Mesothelial cell of epicardium (in vitro differentiated cells): ENCODE data around the gene VDAC1. TPM values are rescaled to one million over a fixed set of nuclear protein-coding genes. Genes with fewer than 3 reads are reported as not detected.
"Not testable (repeated sequence)": the region's sequence is repeated elsewhere in the genome, so short reads cannot be mapped to it uniquely, and the experiment has no call there.

Source experiments
- DNase-seq, 2 experiments: peaks; one replicate each; pipeline ENCODE4 v3.0.0; 2021; ENCODE audit warnings: low spot score in 2 of 2; ENCODE audit not compliant: unreplicated experiment in 2 of 2
- H3K27ac Mint-ChIP-seq: 2 replicates; pipeline ENCODE4 v1.8.0; 2021; ENCODE audit warnings: mixed read lengths
- H3K27me3 Mint-ChIP-seq: 2 replicates; pipeline ENCODE4 v1.8.0; 2021; ENCODE audit warnings: low read depth, mixed read lengths
- H3K36me3 Mint-ChIP-seq: 2 replicates; pipeline ENCODE4 v1.8.0; 2021; ENCODE audit warnings: mixed read lengths
- H3K4me1 Mint-ChIP-seq: 2 replicates; pipeline ENCODE4 v1.8.0; 2021; ENCODE audit warnings: mixed read lengths
- H3K4me3 Mint-ChIP-seq: 2 replicates; pipeline ENCODE4 v1.8.0; 2021; ENCODE audit warnings: mild to moderate bottlenecking, moderate library complexity, mixed read lengths
- H3K9me3 Mint-ChIP-seq: 2 replicates; pipeline ENCODE4 v1.8.0; 2021; ENCODE audit warnings: mixed read lengths
- total RNA-seq: library from RNA; stranded (reverse); gene quantifications from 3 replicates; pipeline ENCODE4 v1.2.1, GENCODE V29; 2021
- TF ChIP-seq, protein P1 (sequence below): fragments of 200-600 bp; sonication (generic); IDR thresholded peaks from one replicate; pipeline ENCODE4 v1.5.0; 2021; ENCODE audit warnings: antibody characterized with exemption; ENCODE audit not compliant: unreplicated experiment

The VDAC1 gene
- total RNA-seq, 1 donor from 2014 or later, result 111 TPM

DNA sequence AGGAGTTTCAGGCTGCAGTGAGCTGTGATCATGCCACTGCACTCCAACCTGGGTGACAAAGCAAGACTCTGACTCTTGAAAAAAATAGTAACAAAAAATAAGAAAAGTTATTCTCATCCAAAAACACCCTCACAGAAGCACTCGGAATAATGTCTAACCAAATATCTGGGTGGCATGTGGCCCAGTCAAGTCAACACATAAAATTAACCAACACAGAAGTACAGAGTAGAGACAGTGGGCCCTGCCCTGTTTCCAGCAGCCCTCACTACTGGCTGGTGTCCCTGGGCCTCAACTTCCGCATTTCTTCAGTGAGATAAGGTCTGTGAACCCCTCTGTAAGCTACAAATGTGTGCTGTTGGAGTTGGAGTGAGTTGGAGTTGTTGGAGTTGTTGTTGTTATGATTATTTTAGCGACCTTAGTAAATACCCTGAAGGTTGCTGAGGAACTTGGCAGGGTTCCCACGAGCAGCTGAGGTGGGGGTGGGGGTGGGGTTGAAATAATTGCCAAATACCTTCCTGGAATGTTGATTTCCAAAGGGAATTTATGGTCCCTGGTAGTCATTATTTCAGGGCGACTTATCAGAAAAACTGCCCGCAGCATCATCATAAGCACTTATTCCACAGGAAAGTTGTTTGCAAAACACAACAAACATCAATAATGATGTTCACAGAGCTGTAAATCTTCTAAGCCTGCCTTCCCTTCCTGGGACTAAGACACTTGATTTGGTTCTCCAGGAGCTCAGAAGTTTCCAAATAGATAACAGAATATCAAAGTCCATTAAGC is 66.5 kb downstream of the VDAC1 start:
- no peak for DNase-seq
- Mint-ChIP-seq H3K27me3 (no peaks in the 10 kb centered on the region), H3K36me3 (no peaks in the 10 kb centered on the region), H3K9me3 (no peaks in the 10 kb centered on the region), H3K4me3 (no peak overlapping the region), H3K27ac (peak overlapping the region; percentile 91), H3K4me1 (peaks cover 43% of the 10 kb centered on the region)
- TF ChIP-seq, protein P1, sequence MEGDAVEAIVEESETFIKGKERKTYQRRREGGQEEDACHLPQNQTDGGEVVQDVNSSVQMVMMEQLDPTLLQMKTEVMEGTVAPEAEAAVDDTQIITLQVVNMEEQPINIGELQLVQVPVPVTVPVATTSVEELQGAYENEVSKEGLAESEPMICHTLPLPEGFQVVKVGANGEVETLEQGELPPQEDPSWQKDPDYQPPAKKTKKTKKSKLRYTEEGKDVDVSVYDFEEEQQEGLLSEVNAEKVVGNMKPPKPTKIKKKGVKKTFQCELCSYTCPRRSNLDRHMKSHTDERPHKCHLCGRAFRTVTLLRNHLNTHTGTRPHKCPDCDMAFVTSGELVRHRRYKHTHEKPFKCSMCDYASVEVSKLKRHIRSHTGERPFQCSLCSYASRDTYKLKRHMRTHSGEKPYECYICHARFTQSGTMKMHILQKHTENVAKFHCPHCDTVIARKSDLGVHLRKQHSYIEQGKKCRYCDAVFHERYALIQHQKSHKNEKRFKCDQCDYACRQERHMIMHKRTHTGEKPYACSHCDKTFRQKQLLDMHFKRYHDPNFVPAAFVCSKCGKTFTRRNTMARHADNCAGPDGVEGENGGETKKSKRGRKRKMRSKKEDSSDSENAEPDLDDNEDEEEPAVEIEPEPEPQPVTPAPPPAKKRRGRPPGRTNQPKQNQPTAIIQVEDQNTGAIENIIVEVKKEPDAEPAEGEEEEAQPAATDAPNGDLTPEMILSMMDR, result no peak

GRCh38 chr5:133937628-133938027 is 67.1 kb downstream of the VDAC1 start:
- not testable (repeated sequence) for H3K4me3 Mint-ChIP-seq, H3K36me3 Mint-ChIP-seq, H3K9me3 Mint-ChIP-seq, H3K27me3 Mint-ChIP-seq, DNase-seq
- H3K4me1 Mint-ChIP-seq, result peaks cover 41% of the 10 kb centered on the region
- H3K27ac Mint-ChIP-seq, result peak overlapping the region; percentile 91

GRCh38 chr5:133936651-133937015 is 68.1 kb downstream of the VDAC1 start:
- Mint-ChIP-seq H3K4me1 (peaks cover 39% of the 10 kb centered on the region), H3K27me3 (no peaks in the 10 kb centered on the region), H3K4me3 (no peak overlapping the region), H3K9me3 (no peaks in the 10 kb centered on the region), H3K27ac (peak overlapping the region; percentile 59), H3K36me3 (no peaks in the 10 kb centered on the region)
- TF ChIP-seq, protein P1, result no peak
- DNase-seq, result no peak

- not testable (repeated sequence) for H3K27ac Mint-ChIP-seq, DNase-seq, H3K36me3 Mint-ChIP-seq, H3K27me3 Mint-ChIP-seq, H3K9me3 Mint-ChIP-seq, H3K4me3 Mint-ChIP-seq
- H3K4me1 Mint-ChIP-seq, result peaks cover 39% of the 10 kb centered on the region
Measured at GRCh38 chr5:133935991-133936650, 68.7 kb downstream of the VDAC1 start.

- H3K36me3 Mint-ChIP-seq, result no peaks in the 10 kb centered on the region
- no peak overlapping the region for H3K4me3 Mint-ChIP-seq
- TF ChIP-seq, protein P1, result no peak
- no peak overlapping the region for H3K27ac Mint-ChIP-seq
- no peaks in the 10 kb centered on the region for H3K9me3 Mint-ChIP-seq
- H3K4me1 Mint-ChIP-seq, result peaks cover 40% of the 10 kb centered on the region
- DNase-seq, result no peak
- H3K27me3 Mint-ChIP-seq, result no peaks in the 10 kb centered on the region
Measured at GRCh38 chr5:133935667-133935940, 69.2 kb downstream of the VDAC1 start.

DNA sequence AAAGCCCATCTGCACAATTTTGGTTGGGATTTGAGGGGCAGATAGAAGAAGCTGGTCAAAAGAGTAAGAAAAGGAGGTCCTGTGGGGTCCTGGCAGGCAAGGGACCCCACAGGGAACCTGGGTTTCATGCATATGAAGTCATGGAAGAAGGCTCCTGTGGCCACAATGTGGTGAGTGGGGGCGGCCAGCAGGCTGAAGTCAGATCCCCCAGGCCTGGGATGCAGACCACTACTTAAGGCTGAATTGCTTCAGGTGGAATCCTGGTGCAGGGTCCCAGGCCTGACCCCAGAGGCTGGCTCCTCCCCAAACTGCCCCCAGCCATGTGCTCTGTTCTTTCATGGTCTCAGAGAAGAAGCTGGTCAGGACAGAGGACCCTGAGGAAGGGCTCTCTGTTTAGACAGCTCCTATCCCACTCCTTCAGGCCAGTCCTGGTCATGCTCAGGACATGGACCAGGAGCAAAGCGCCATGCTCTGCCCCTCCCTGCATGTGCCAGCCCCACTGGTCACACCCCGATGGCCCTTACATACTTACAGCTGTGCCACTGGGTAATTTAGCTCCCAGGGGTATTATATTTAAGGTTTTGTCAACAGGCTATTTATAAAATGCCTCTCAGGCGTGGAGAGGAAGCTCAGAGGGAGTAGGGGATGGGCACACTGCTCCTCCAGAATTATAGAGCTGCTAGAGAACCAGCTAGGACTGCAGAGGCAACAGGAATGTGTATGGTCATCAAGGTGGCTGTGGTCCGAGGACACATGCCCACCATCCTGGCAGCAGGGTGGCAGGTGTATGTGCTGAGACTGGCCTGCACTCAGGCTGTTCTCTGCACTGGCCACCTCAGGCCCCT is 69.7 kb downstream of the VDAC1 start:
- Mint-ChIP-seq H3K27me3 (no peaks in the 10 kb centered on the region), H3K36me3 (no peaks in the 10 kb centered on the region), H3K9me3 (no peaks in the 10 kb centered on the region), H3K4me1 (peaks cover 45% of the 10 kb centered on the region), H3K4me3 (no peak overlapping the region), H3K27ac (no peak overlapping the region)
- no peak for DNase-seq
- TF ChIP-seq, protein P1, result no peak
